HepG2 (cell line): Measurements from ENCODE around the gene GPS1. TPM values are rescaled to one million over a fixed set of nuclear protein-coding genes. Genes with fewer than 3 reads are reported as not detected.
A peak's percentile ranks its signal among the peaks of the same experiment; 100 is the strongest.

Experiments
- CTCF ChIP-seq: sonication (generic); formaldehyde crosslinking; IDR thresholded peaks from 2 replicates; pipeline ENCODE4 v1.5.0; 2020; ENCODE audit warnings: mild to moderate bottlenecking, missing genetic modification reagents, moderate library complexity
- HNF4G ChIP-seq, 2 experiments: sonication (generic) in 1 of 2; formaldehyde crosslinking in 1 of 2; IDR thresholded peaks; 2 replicates each; pipeline versions ENCODE4 v1.4.0 to v1.6.1; 2011 to 2020; ENCODE audit warnings: borderline replicate concordance in 2 of 2, low read depth in 2 of 2, mild to moderate bottlenecking in 2 of 2, low read length in 1 of 2, missing genetic modification reagents in 1 of 2, moderate library complexity in 1 of 2
- HNRNPK ChIP-seq: fragments of 200-400 bp; formaldehyde crosslinking; IDR thresholded peaks from 2 replicates; pipeline ENCODE4 v1.6.1; 2018; ENCODE audit warnings: low read length, low read depth, moderate library complexity, mild to moderate bottlenecking; ENCODE audit not compliant: poor library complexity, severe bottlenecking
- MAX ChIP-seq: IDR thresholded peaks from 2 replicates; pipeline ENCODE4 v1.6.1; 2012; ENCODE audit warnings: inconsistent platforms
- MEIS2 ChIP-seq: sonication (generic); formaldehyde crosslinking; IDR thresholded peaks from 2 replicates; pipeline ENCODE4 v1.9.0; 2021; ENCODE audit warnings: mild to moderate bottlenecking, missing genetic modification reagents
- NCOA2 ChIP-seq: sonication (generic); formaldehyde crosslinking; IDR thresholded peaks from 2 replicates; pipeline ENCODE4 v1.8.0; 2022; ENCODE audit warnings: inconsistent platforms
- NR2C2 ChIP-seq: sonication (generic); formaldehyde crosslinking; IDR thresholded peaks from 2 replicates; pipeline ENCODE4 v1.4.0; 2020; ENCODE audit warnings: missing genetic modification reagents, mild to moderate bottlenecking, moderate library complexity, borderline replicate concordance
- PAF1 ChIP-seq: IDR thresholded peaks from 2 replicates; pipeline ENCODE4 v1.6.1; 2016; ENCODE audit warnings: missing genetic modification reagents, missing compliant biosample characterization
- POGZ ChIP-seq: sonication (generic); formaldehyde crosslinking; IDR thresholded peaks from 2 replicates; pipeline ENCODE4 v1.4.0; 2020; ENCODE audit warnings: mild to moderate bottlenecking, missing genetic modification reagents
- POLR2AphosphoS2 ChIP-seq: IDR thresholded peaks from 2 replicates; pipeline ENCODE4 v1.6.1; 2011; ENCODE audit warnings: low read depth, low read length, improper control_type of control experiment
- RBAK ChIP-seq: sonication (generic); formaldehyde crosslinking; IDR thresholded peaks from 2 replicates; pipeline ENCODE4 v1.5.1; 2020; ENCODE audit warnings: mild to moderate bottlenecking, missing genetic modification reagents
- RNF2 ChIP-seq: fragments of 450-650 bp; conservative IDR thresholded peaks from 2 replicates; pipeline ENCODE4 v1.6.1; 2016; ENCODE audit warnings: low read depth
- SRSF1 ChIP-seq: fragments of 200-400 bp; formaldehyde crosslinking; optimal IDR thresholded peaks from 2 replicates; pipeline ENCODE3; 2017; ENCODE audit warnings: mild to moderate bottlenecking, low read depth, low read length, moderate library complexity
- STAG1 ChIP-seq: sonication (generic); formaldehyde crosslinking; IDR thresholded peaks from 2 replicates; pipeline ENCODE4 v1.4.0; 2020; ENCODE audit warnings: missing genetic modification reagents
- THAP9 ChIP-seq: sonication (generic); formaldehyde crosslinking; IDR thresholded peaks from 2 replicates; pipeline ENCODE4; 2020; ENCODE audit warnings: missing genetic modification reagents, mild to moderate bottlenecking, borderline replicate concordance
- ZFAT ChIP-seq: sonication (generic); formaldehyde crosslinking; conservative IDR thresholded peaks from 2 replicates; pipeline ENCODE4 v1.8.1; 2023; ENCODE audit warnings: missing genetic modification reagents, inconsistent platforms
- ZFX ChIP-seq: sonication (generic); formaldehyde crosslinking; IDR thresholded peaks from 2 replicates; pipeline ENCODE4 v1.4.0; 2020; ENCODE audit warnings: mild to moderate bottlenecking, low read depth, missing genetic modification reagents, moderate library complexity
- ZMYM4 ChIP-seq: sonication (generic); formaldehyde crosslinking; IDR thresholded peaks from 2 replicates; pipeline ENCODE4 v1.8.1; 2023; ENCODE audit warnings: mild to moderate bottlenecking, missing genetic modification reagents
- ZNF101 ChIP-seq: sonication (generic); formaldehyde crosslinking; IDR thresholded peaks from 2 replicates; pipeline ENCODE4 v1.4.0; 2020; ENCODE audit warnings: mild to moderate bottlenecking, low read depth, missing genetic modification reagents, borderline replicate concordance
- ZNF136 ChIP-seq: sonication (generic); formaldehyde crosslinking; IDR thresholded peaks from 2 replicates; pipeline ENCODE4 v1.8.1; 2022; ENCODE audit warnings: low read depth, mild to moderate bottlenecking, moderate library complexity, missing genetic modification reagents
- ZNF205 ChIP-seq: IDR thresholded peaks from 2 replicates; pipeline ENCODE4 v1.6.1; 2018; ENCODE audit warnings: missing biosample characterization, missing genetic modification reagents
- ZNF232 ChIP-seq: sonication (generic); formaldehyde crosslinking; IDR thresholded peaks from 2 replicates; pipeline ENCODE4 v1.4.0; 2020; ENCODE audit warnings: missing genetic modification reagents, borderline replicate concordance
- ZNF30 ChIP-seq: sonication (generic); formaldehyde crosslinking; IDR thresholded peaks from 2 replicates; pipeline ENCODE4 v1.5.0; 2020; ENCODE audit warnings: mild to moderate bottlenecking, missing genetic modification reagents
- ZNF331 ChIP-seq: sonication (generic); formaldehyde crosslinking; IDR thresholded peaks from 2 replicates; pipeline ENCODE4 v1.4.0; 2020; ENCODE audit warnings: missing genetic modification reagents
- ZNF383 ChIP-seq: sonication (generic); formaldehyde crosslinking; IDR thresholded peaks from 2 replicates; pipeline ENCODE4 v1.4.0; 2020; ENCODE audit warnings: missing genetic modification reagents, mild to moderate bottlenecking, borderline replicate concordance
- ZNF468 ChIP-seq: sonication (generic); formaldehyde crosslinking; IDR thresholded peaks from 2 replicates; pipeline ENCODE4 v1.8.0; 2022; ENCODE audit warnings: mild to moderate bottlenecking, moderate library complexity, missing genetic modification reagents
- polyA plus RNA-seq, 8 experiments: library from polyadenylated mRNA; depleted of rRNA in 3 of 8; stranded (reverse) in 7 of 8; unstranded in 1 of 8; fragments of >200 nt; fragmentation: Illumina TruSeq in 4 of 8; extraction: Trizol in 4 of 8; gene quantifications; 2 replicates each; pipeline versions ENCODE4 v1.2.1 to v1.2.3, GENCODE V29; 2011 to 2016; ENCODE audit warnings: low read depth in 4 of 8, missing spikeins in 1 of 8, mixed read lengths in 1 of 8; ENCODE audit not compliant: insufficient read depth in 1 of 8
- total RNA-seq, 5 experiments: library from RNA; depleted of rRNA; stranded (reverse); fragments of >200 nt; fragmentation: Illumina TruSeq; extraction: Trizol; gene quantifications; 2 replicates each; pipeline ENCODE4 v1.2.3, GENCODE V29; 2016; ENCODE audit warnings: low read depth in 1 of 5

Gene GPS1
- total and polyA plus RNA-seq, 2 of the 13 experiments (the other 11 are each of a cell fraction or from before 2014, with no cell fraction given): 124 to 128 TPM

GRCh38 chr17:82037092-82037888, 14.4 kb upstream of the GPS1 start, which contains the start of gene DCXR (continued):
- TF ChIP-seq SRSF1 (peak; percentile 89), ZNF205 (peak; percentile 66; the same call in 1 of the 2 replicates), MAX (peak; percentile 80), PAF1 (no peak), THAP9 (peak; percentile 76; the same call in 1 of the 2 replicates), ZNF468 (0 out of 2 replicates have a peak, but pooled peaks have one; percentile 83), MEIS2 (CRISPR knock-in tag) (peak; percentile 93), ZNF30 (peak; percentile 53; the same call in 1 of the 2 replicates), ZNF232 (CRISPR knock-in tag) (no peak), RBAK (CRISPR knock-in tag) (no peak), CTCF (CRISPR knock-in tag) (peak; percentile 92), ZNF101 (no peak), POGZ (CRISPR knock-in tag) (peak; percentile 81), HNRNPK (peak; percentile 74), ZFAT (no peak), HNF4G (IDR thresholded peaks at IDR 0.05; ENCODE audit: borderline replicate concordance, low read depth, low read length) (no peak), HNF4G (CRISPR knock-in tag; IDR thresholded peaks at IDR 0.05; ENCODE audit: borderline replicate concordance, low read depth) (peak; percentile 75), STAG1 (CRISPR knock-in tag) (peak; percentile 68), NR2C2 (peak; percentile 82; the same call in 1 of the 2 replicates), ZFX (peak; percentile 98), NCOA2 (CRISPR knock-in tag) (peak; percentile 12; the same call in 1 of the 2 replicates), ZMYM4 (peak; percentile 90), RNF2 (peak; percentile 88; the same call in 1 of the 2 replicates), ZNF383 (CRISPR knock-in tag) (0 out of 2 replicates have a peak, but pooled peaks have one; percentile 84), ZNF331 (peak; percentile 74; the same call in 1 of the 2 replicates), ZNF136 (CRISPR knock-in tag) (no peak), POLR2AphosphoS2 (no peak)
